ENCODE data around the gene MYH7. TPM values are rescaled to one million over a fixed set of nuclear protein-coding genes. Genes with fewer than 3 reads are reported as not detected.

The MYH7 gene
- total and polyA plus RNA-seq, 2 of the 4 experiments (the other 2 are of a cell fraction): not detected

- H3K36me3 ChIP-seq (ENCODE audit: control insufficient read depth, insufficient read depth, low read length): no peaks in the 10 kb centered on the region
- H2BK5ac ChIP-seq (ENCODE audit: low read depth, low read length, poor library complexity, severe bottlenecking): no peak overlapping the region
- BruUV-seq (replicated peaks): no TSS peak
- no peaks in the 10 kb centered on the region for H3K4me1 ChIP-seq (ENCODE audit: control insufficient read depth, insufficient read depth, low read length)
- H2BK15ac ChIP-seq (ENCODE audit: low read depth, low read length): no peak overlapping the region
- H3K23ac ChIP-seq (ENCODE audit: low read depth, low read length): no peak overlapping the region
- DNase-seq (no peak), ATAC-seq (ENCODE audit: low read depth) (no peak)
- H3K9me1 ChIP-seq (ENCODE audit: insufficient read depth, low read length): no peaks in the 10 kb centered on the region; the same call in 1 of the 2 replicates
- intact Hi-C loops (cut with micrococcal nuclease) (no loop called here), dilution Hi-C loops (cut with HindIII; ENCODE audit: low sequenced_read_pairs, unreplicated experiment) (no loop called here), in situ Hi-C loops (cut with MboI; ENCODE audit: low sequenced_read_pairs) (no loop called here)
- ChIA-PET POLR2A (ENCODE audit: unreplicated experiment) (no interaction called here), CTCF (no interaction called here)
- H2AK5ac ChIP-seq (ENCODE audit: low read depth, low read length): no peak overlapping the region
- no peaks in the 10 kb centered on the region for H3K79me1 ChIP-seq (ENCODE audit: low read depth in 1 of 2, low read length in 2 of 2)
- H3K4ac ChIP-seq (ENCODE audit: low read depth, low read length): no peak overlapping the region
- H3K4me3 ChIP-seq (ENCODE audit: insufficient read depth, low read depth, low read length): no peak overlapping the region
- H3K27me3 ChIP-seq (ENCODE audit: control insufficient read depth, insufficient read depth, low read length): peaks cover 26% of the 10 kb centered on the region
- H3K9ac ChIP-seq (ENCODE audit: low read depth, low read length): no peak overlapping the region
- no peak overlapping the region for H3K56ac ChIP-seq (ENCODE audit: extremely low read depth, insufficient read depth, low read length)
- no peak overlapping the region for H2BK120ac ChIP-seq (ENCODE audit: low read depth, low read length)
- no peak overlapping the region for H2BK20ac ChIP-seq (ENCODE audit: low read depth, low read length)
- no peak overlapping the region for H3K14ac ChIP-seq (replicated peaks; ENCODE audit: low read depth, low read length)
- no peak overlapping the region for H4K5ac ChIP-seq (ENCODE audit: low read depth, low read length)
- WGBS, 2 experiments (ENCODE audit: extremely low coverage in 2 of 2, insufficient read length in 1 of 2): 55% methylated on average over 2 of the region's 10 CpGs; no CpG with 5 or more reads in 1 of the 2 experiments
- no peak overlapping the region for H2AK9ac ChIP-seq (replicated peaks; ENCODE audit: low read depth, low read length, poor library complexity)
- no peak overlapping the region for H3K18ac ChIP-seq (ENCODE audit: low read depth, low read length)
- H3K9me3 ChIP-seq (ENCODE audit: control insufficient read depth, insufficient read depth, low read length): no peaks in the 10 kb centered on the region
- H2AFZ ChIP-seq (replicated peaks; ENCODE audit: low read length, poor library complexity): no peak overlapping the region
- H4K20me1 ChIP-seq (ENCODE audit: insufficient read depth, low read length): no peaks in the 10 kb centered on the region
- no peak overlapping the region for H3K4me2 ChIP-seq (ENCODE audit: low read depth, low read length)
- no peak overlapping the region for H4K91ac ChIP-seq (ENCODE audit: insufficient read depth, low read depth, low read length)
- TF ChIP-seq CEBPB (IDR thresholded peaks at IDR 0.05; ENCODE audit: low read depth, low read length) (no peak), USF2 (IDR thresholded peaks at IDR 0.05; ENCODE audit: low read depth, low read length) (no peak), RCOR1 (IDR thresholded peaks at IDR 0.05; ENCODE audit: insufficient replicate concordance, low read length) (no peak), MXI1 (IDR thresholded peaks at IDR 0.05; ENCODE audit: borderline replicate concordance, low read depth, low read length) (no peak), NFE2L2 (IDR thresholded peaks at IDR 0.05; ENCODE audit: low read depth, low read length) (no peak), SMC3 (IDR thresholded peaks at IDR 0.05; ENCODE audit: low read depth, low read length) (no peak), MAFK (IDR thresholded peaks at IDR 0.05; ENCODE audit: low read depth, low read length) (no peak), RAD21 (IDR thresholded peaks at IDR 0.05; ENCODE audit: low read length) (no peak)
- no peak overlapping the region for H4K8ac ChIP-seq (ENCODE audit: low read depth in 2 of 2, low read length in 2 of 2)
- H3K27ac ChIP-seq (ENCODE audit: insufficient read depth, low read length): no peak overlapping the region
Measured at GRCh38 chr14:23433457-23433856, 2.0 kb downstream of the MYH7 start.
